Right cardiac atrium (tissue), 5 donors: ENCODE data around the gene FAM72C. TPM values are rescaled to one million over a fixed set of nuclear protein-coding genes. Genes with fewer than 3 reads are reported as not detected.
"Not testable (repeated sequence)": the region's sequence is repeated elsewhere in the genome, so short reads cannot be mapped to it uniquely, and the experiment has no call there.

ENCODE experiments used
- ATAC-seq, 2 donors: fragments of 200-7000 bp; cut with Tn5 transposase; one replicate each; pipeline versions ENCODE4 v1.8.0 to v1.9.1; 2020; ENCODE audit warnings: moderate library complexity in 2 of 2, mild to moderate bottlenecking in 1 of 2
- DNase-seq, 3 donors: peaks; one replicate each; pipeline ENCODE4 v3.0.0-alpha.2; 2020
- H3K27ac ChIP-seq: one replicate; pipeline ENCODE4 v1.5.1; 2013; ENCODE audit warnings: mild to moderate bottlenecking, low read length, control low read depth, moderate library complexity
- H3K27me3 ChIP-seq: one replicate; pipeline ENCODE4 v1.6.1; 2013; ENCODE audit not compliant: control insufficient read depth, insufficient read depth
- H3K4me1 ChIP-seq: one replicate; pipeline ENCODE4 v1.6.1; 2013; ENCODE audit warnings: low read length; ENCODE audit not compliant: control insufficient read depth, insufficient read depth
- H3K4me3 ChIP-seq: one replicate; pipeline ENCODE4 v1.5.1; 2013; ENCODE audit warnings: low read length, control low read depth
- H3K9me3 ChIP-seq: one replicate; pipeline ENCODE4 v1.6.1; 2013; ENCODE audit warnings: low read length; ENCODE audit not compliant: control insufficient read depth
- WGBS: extraction: QIAGEN DNeasy Blood & Tissue Kit; methylation state at CpG from one replicate; pipeline ENCODE4 v1.1.7; 2013; 5-methylcytosine and 5-hydroxymethylcytosine counted together
- intact Hi-C, 4 donors: fragments of 100-400 bp; cut with DNase I; formaldehyde crosslinking; loops; one replicate each; pipeline versions ENCODE4 v1.11.0 to v1.14.0; 2022 to 2023
- polyA plus RNA-seq: library from polyadenylated mRNA; stranded (reverse); fragments of 200-250 nt; gene quantifications from one replicate; pipeline ENCODE4 v1.2.3, GENCODE V29; 2013
- total RNA-seq, 4 donors: library from RNA; stranded (reverse); fragmentation: NEBNext Ultra II Directional; extraction: Animal tissue kit (Norgen Biotek cat#: 25700); gene quantifications; one replicate each; pipeline ENCODE4 v1.2.1, GENCODE V29; 2021
- donor health status: healthy with polysubstance abuse.
- donor health status: DM: no; HTN: yes; CAD: no.
- donor health status: DM: no; HTN: no; CAD: no.
- donor health status: DM: no; HTN: yes; CAD: no; lungs with severe emphysema.
- donor health status: DM: yes; HTN: yes; CAD: no.

The FAM72C gene
- total and polyA plus RNA-seq, 5 donors: 0.14 TPM; not detected in 4

GRCh38 chr1:144002141-144002881, 30.5 kb upstream of the FAM72C start:
- H3K27ac ChIP-seq, H3K4me1 ChIP-seq, intact Hi-C loops, H3K9me3 ChIP-seq, DNase-seq, H3K4me3 ChIP-seq, H3K27me3 ChIP-seq: not testable (repeated sequence)
- ATAC-seq: peak; percentile 83
- WGBS: 38% methylated on average over 5 of the region's 7 CpGs

- peak in 1 of 3 donors; percentile 18 for DNase-seq
- ATAC-seq: peak in 1 of 2 donors; percentile 57
- H3K27ac ChIP-seq, intact Hi-C loops, H3K4me3 ChIP-seq, H3K4me1 ChIP-seq, H3K9me3 ChIP-seq, H3K27me3 ChIP-seq: not testable (repeated sequence)
- 81% methylated on average over 5 of the region's 8 CpGs for WGBS
Observed at GRCh38 chr1:144001077-144001476, 29.3 kb upstream of the FAM72C start.

- DNase-seq, H3K4me3 ChIP-seq, intact Hi-C loops, H3K9me3 ChIP-seq, H3K4me1 ChIP-seq, H3K27me3 ChIP-seq, H3K27ac ChIP-seq: not testable (repeated sequence)
- WGBS: 90% methylated on average over 1 of the region's 6 CpGs
- peak in 1 of 2 donors; percentile 40 for ATAC-seq
Observed at GRCh38 chr1:143996020-143996419, 24.2 kb upstream of the FAM72C start.

DNA sequence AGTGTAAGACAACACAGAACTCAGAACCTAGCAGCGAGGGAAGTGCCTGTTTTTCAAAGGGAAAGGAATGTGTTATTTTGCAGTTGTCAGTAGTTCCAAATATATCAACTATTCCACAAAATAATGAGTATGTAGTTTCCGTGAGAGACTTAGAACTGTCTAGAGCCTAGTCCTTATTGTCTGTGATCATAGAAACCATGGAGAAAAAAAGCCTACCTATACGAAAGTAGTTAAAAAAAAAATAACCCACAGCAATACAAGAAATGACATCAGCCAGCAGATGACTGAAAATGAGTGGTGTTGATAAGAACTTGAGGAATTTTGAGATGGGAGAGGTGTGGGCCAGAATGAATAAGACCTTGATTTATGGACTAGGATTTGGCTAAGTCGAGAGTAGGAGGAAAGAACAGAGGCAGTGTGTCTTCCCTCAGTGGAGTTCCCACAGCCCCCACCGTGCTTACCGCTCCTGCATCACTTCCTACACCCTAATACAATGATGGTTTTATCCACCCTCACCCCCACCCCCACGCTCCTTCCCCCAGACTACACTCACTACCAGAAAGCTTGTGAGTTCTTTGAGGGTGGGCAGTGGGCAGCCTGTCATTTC, 21.6 kb upstream of the FAM72C start:
- H3K9me3 ChIP-seq, DNase-seq, H3K4me1 ChIP-seq, H3K27ac ChIP-seq, H3K4me3 ChIP-seq, intact Hi-C loops, H3K27me3 ChIP-seq: not testable (repeated sequence)
- 77% methylated on average over 1 of the region's 7 CpGs for WGBS
- ATAC-seq: peak in 1 of 2 donors; percentile 15

DNA sequence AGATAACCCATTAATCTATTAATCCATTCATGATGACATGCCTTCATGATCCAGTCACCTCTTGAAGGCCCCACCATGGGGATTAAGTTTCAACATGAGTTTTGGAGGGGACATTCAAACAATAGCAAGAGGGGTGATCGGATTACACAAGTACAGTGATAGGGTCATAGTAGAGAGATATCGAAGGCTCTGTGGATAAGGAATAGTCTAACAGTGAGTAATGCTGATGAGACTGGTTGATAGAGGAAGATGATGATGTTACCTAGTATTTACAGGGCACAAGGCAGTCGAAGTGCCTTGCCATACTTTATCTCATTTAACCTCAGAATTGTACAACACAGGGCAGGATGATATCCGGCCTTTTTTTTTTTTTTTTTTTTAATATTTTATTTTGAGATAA, 18.9 kb upstream of the FAM72C start:
- H3K4me3 ChIP-seq, DNase-seq, H3K27ac ChIP-seq, H3K4me1 ChIP-seq, ATAC-seq, intact Hi-C loops, H3K27me3 ChIP-seq, H3K9me3 ChIP-seq: not testable (repeated sequence)
- no CpG with 5 or more reads among the region's 4 CpGs for WGBS

GRCh38 chr1:143989719-143990118, 17.9 kb upstream of the FAM72C start:
- not testable (repeated sequence) for H3K27me3 ChIP-seq, DNase-seq

GRCh38 chr1:143989427-143989712, 17.6 kb upstream of the FAM72C start:
- H3K4me3 ChIP-seq, DNase-seq, intact Hi-C loops, H3K27ac ChIP-seq, ATAC-seq, H3K9me3 ChIP-seq, H3K4me1 ChIP-seq, H3K27me3 ChIP-seq: not testable (repeated sequence)
- WGBS: no CpG with 5 or more reads among the region's 4 CpGs

More at GRCh38 chr1:143989719-143990118, 17.9 kb upstream of the FAM72C start:
- H3K27ac ChIP-seq, intact Hi-C loops, H3K4me1 ChIP-seq, H3K9me3 ChIP-seq, H3K4me3 ChIP-seq: not testable (repeated sequence)
- WGBS: no CpG with 5 or more reads among the region's 1 CpG
- ATAC-seq: peak; percentile 71 to 79

DNA sequence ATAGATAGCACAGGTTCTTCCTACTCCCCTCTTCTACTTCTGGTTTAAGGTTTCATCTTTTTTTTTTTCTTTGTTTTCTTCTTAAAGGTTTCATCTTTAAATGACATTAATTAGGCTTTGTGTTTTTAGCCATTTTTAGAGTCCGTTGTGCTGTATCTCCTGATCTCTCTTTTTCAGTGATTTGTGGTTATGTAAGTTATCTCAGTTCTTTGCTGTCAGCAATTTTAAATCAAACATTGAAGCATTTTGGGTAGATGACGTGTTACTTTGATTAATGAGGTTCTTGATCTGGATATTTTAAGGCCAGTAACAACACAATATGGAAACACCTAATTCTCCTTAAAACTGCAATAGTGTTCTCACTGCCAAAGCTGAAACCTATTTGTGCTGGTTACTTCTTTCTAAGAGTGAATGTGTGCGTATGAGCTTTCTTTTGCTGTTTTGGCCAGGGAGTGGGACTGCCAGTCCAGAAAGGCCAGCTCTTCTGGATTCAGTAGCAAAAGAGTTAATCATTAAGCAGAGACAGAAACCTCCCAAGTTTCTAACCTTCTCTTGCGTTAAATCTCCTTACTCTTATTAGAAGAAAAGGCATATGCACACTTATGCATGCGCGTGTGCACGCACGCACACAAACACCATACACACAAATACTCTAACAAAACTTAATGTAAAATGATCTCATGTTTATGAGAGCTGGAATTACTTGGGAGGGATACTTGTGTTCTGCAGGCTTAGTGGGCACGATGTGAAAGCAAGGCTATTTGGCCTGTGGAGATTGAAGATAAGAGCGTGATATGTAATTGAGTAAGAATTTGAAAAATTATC, 17.0 kb upstream of the FAM72C start:
- H3K4me3 ChIP-seq, DNase-seq, intact Hi-C loops, H3K9me3 ChIP-seq, H3K4me1 ChIP-seq, H3K27me3 ChIP-seq, H3K27ac ChIP-seq: not testable (repeated sequence)
- peak; percentile 34 to 57 for ATAC-seq
- 62% methylated on average over 1 of the region's 10 CpGs for WGBS

DNA sequence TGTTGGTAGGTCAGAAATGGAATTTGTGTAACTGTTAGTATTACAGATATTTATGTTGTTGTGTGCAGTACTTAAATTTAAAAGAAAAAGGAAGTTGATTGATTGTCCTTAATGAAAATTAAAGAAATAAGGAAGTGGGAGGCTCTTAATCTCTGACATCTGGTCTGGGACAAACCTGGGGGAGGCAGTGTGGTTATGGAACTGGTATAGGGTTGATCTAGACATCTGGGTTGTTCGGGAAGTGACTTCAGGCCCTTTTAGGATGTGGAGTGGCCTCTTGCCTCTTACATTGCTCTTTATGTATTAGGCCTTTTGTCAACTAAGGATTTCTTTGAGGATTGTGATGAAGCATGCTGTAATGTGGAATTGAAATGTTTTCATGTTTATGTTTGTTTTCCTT, 16.1 kb upstream of the FAM72C start:
- ATAC-seq, H3K27me3 ChIP-seq, H3K4me1 ChIP-seq, H3K9me3 ChIP-seq, H3K4me3 ChIP-seq, DNase-seq, H3K27ac ChIP-seq, intact Hi-C loops: not testable (repeated sequence)
- no CpG with 5 or more reads among the region's 1 CpG for WGBS

DNA sequence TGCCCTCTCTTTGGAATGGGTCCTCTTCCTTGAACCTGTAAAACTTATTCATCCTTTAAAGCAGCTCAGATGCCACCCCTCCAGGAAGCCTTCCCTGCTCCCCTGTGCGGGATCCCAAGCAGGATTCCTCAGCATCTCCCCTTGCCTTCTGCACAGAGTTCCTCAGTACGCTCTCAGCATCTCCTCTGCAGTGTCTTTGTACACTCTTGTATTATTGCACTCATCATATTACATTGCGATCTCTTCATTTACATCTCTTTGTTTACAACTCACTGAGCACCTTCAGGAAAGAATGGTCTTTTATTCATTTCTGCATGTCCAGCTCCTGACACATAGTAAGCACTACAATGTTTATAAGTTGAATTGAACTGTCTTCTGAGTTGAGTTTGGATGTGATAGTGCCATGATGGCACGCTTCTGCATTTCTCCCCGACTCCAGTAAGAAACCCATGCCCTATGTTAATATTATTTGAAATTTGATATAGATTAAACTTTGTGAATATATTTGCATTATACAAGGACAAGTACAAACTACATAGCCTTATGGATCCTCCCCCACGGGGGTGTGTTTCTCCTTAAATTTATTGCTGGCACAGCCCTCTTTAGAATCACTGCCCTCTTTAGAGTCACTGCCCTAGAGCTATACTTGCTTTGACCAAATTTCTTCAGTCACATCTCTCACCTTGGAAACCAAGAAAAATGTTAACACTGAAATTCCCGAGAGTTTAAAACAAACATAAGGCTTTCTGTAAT, 13.1 kb upstream of the FAM72C start:
- ATAC-seq, H3K27ac ChIP-seq, H3K27me3 ChIP-seq, H3K4me1 ChIP-seq, intact Hi-C loops, H3K4me3 ChIP-seq, H3K9me3 ChIP-seq, DNase-seq: not testable (repeated sequence)
- WGBS: 91% methylated on average over 3 of the region's 7 CpGs
